GM18517 (cell line): ENCODE results near the gene LAMC3.

ENCODE experiments used
- ATAC-seq: cut with Tn5 transposase; IDR thresholded peaks from one replicate; pipeline ENCODE4 v1.9.1; 2021; ENCODE audit warnings: mild to moderate bottlenecking, moderate library complexity; ENCODE audit not compliant: unreplicated experiment

Gene LAMC3

DNA sequence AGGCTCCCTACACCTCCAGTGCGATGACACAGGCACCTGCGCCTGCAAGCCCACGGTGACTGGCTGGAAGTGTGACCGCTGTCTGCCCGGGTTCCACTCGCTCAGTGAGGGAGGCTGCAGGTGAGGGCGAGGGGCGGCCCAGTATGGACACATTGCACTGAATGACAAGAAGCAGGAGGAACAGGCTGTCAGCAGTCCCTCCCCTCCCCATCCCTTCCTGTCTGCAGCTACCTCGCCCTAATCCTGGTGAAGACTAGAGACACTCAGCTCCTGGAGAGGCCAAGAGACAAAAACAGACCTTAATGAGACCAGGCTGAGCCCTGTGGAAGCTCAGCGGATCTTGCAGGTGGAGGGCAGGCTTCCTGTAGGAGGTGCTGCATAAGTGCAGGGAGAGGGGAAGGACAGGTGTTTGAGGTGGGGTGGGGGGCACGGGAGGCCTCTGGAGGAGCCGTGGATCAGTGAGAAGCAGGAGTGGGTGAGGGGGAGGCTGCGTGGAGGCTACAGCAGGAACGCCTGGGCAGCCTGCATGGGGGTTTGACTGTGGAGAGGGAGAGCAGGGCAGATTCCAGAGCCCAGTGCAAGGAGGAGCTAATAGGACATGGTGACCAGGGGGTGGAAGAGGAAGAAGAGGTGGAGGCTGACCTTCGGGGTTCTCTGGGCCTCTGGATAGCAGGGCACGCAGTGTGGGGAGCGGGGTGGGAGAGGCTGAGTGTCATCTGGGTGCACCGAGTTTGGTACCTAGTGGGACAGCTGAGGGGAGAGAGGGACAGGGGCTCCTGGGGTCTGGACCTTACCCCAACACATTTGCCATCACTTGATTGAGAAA lies 30.4 kb downstream of the LAMC3 start:
- no peak for ATAC-seq

DNA sequence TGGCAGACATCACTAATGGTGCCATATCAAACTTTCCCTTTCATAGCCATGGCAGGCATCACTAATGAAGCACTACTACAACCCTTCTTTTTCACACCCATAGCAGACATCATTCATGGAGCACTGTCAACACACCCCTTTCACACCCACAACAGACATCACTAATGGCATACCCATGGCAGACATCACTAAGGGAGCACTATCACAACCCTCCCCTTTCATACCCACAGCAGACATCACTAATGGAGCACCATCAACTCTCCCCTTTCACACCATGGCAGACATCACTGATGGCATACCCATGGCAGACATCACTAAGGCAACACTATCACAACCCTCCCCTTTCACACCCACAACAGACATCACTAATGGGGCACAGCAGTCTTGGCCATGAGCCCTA lies 33.7 kb downstream of the LAMC3 start:
- ATAC-seq = no peak

DNA sequence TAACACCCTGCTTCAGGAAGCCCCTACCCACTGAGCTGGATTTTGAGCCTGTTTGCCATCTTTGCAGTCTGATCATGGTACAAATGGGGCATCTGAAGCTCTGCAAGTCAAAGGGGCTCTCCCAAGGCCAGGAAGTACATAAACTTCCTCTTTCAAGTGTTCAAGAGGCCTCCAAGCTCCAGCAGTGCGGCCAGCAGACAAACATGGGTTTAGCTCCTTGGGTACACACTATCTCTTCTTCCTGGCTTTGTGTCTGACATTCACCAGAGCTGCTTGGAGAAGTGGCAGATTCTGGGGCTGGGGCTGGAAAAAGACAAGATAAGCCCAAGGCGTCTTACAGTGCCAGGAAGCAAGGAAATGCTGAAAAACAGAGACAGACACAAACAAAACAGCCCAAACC lies 34.1 kb downstream of the LAMC3 start:
- ATAC-seq = no peak

DNA sequence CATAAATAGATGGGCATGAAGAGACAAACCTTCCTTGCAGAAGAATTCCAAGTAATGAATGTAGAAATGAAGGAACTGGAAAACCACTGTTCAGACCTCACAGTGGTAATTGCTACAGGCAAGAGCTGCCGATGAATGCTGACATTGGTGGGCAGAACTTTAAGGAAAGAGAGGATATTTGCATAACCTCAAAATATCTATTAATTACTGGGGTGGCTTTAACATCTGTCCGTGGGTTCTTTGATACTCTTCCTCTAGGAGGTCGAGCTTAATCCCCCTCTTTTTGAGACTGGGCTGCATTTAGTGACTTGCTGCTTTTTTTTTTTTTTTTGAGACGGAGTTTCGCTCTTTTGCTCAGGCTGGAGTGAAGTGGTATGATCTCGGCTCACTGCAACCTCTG lies 34.7 kb downstream of the LAMC3 start:
- ATAC-seq = no peak

DNA sequence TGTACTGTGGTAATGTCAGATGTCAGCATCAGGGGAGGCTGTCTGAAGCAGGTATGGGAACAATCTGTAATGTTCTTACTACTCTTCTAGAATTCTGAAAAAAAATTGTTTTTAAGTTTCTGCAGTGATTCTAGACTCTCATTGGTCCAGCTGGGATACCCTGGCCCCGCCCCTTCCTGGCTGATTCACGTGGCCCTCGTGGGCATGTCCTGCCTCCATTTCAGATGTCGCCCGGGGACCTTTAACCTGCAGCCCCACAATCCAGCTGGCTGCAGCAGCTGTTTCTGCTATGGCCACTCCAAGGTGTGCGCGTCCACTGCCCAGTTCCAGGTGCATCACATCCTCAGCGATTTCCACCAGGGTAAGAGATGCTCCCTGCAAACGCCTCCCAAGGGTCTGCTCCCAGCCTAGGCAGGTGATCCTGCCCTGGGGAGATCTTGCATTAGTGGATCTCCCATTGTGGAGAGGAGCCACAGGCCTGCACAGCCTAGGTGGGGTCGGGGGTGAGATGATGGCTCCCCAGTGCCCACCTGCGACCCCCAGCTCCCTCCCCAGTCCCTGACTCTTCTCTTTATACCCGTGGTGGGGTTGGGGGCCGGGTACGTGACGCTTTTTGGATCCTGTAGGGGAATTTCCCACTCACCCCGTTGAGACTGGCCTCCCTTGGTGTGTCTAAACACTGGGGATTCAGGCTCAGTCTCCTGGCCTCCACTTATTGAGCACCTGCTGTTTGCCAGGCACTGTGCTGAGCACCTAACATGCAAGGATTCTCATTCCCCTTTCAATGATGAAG lies 36.5 kb downstream of the LAMC3 start:
- ATAC-seq = no peak

DNA sequence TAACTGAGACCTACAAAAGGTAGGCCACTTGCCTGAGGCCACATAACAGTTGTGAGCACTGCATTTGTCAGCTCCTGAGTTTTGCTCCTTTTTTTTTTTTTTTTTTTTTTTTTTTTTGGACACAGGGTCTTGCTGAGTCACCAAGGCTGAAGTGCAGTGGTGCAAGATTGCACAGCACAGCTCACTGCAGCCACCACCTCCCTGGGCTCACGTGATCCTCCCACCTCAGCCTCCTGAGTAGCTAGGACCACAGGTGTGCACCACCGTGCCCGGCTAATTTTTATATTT lies 37.1 kb downstream of the LAMC3 start:
- no peak for ATAC-seq

DNA sequence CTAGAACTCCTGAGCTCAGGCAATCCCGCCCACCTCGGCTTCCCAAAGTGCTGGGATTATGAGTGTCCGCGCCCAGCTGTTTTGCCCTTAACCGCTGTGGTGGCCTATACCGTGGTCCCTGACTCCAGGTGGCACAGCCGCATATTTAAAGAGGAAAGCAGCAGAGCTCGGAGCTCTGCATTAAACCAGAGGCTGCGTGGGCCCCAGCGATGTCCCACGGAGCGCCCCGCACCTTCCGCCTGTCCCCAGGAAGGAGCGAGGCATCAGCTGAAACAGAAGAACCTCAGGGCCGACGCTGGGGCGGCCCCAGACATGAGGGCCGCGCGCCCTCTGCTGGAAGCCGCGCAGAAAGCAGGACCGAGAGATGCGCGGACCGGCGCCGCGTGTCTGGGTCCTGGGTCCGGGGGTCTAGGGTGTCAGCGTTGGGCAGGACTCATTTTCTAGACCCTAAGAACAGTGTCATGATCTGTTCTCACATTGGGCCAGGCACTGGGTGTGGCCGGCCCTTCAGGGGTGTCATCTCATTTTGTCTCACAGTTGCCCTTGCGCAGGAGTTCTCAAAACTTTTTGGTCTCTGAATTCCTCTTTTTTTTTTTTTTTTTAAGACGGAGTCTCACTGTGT lies 37.7 kb downstream of the LAMC3 start:
- no peak for ATAC-seq

DNA sequence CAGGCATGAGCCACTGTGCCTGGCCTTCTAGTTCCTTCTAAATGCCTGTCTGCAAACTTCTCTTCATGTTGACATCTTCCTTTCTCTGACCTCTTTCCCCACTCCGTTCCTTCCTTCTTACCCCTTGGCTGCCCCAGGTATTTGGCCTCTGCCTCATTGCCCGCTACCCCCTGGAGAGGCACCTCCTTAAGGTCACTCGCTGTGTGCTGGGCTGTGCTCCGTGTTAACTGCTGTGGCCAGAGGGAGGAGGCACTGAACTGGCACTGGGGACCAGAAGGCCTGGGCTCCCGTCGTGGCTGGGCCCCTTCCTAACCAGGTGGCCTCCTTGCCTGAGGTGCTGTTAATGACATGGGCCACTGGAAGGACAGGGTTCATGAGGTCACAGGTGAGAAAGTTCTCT lies 39.4 kb downstream of the LAMC3 start:
- no peak for ATAC-seq

DNA sequence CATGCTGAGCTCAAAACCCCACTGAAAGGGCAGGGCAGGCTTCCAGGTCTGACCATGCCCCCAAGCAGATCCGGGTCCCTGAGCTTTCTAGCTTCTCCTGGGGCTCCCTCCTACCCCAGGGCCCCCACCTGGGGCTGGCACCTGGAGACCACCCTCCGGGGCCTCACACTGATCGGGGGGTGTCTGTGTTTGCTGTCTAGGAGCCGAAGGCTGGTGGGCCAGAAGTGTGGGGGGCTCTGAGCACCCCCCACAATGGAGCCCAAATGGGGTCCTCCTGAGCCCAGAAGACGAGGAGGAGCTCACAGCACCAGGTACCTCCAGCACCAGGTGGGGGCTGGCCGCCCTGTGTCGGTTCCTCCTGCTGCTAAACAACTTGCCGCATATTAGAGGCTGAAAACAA lies 39.8 kb downstream of the LAMC3 start:
- ATAC-seq = no peak

DNA sequence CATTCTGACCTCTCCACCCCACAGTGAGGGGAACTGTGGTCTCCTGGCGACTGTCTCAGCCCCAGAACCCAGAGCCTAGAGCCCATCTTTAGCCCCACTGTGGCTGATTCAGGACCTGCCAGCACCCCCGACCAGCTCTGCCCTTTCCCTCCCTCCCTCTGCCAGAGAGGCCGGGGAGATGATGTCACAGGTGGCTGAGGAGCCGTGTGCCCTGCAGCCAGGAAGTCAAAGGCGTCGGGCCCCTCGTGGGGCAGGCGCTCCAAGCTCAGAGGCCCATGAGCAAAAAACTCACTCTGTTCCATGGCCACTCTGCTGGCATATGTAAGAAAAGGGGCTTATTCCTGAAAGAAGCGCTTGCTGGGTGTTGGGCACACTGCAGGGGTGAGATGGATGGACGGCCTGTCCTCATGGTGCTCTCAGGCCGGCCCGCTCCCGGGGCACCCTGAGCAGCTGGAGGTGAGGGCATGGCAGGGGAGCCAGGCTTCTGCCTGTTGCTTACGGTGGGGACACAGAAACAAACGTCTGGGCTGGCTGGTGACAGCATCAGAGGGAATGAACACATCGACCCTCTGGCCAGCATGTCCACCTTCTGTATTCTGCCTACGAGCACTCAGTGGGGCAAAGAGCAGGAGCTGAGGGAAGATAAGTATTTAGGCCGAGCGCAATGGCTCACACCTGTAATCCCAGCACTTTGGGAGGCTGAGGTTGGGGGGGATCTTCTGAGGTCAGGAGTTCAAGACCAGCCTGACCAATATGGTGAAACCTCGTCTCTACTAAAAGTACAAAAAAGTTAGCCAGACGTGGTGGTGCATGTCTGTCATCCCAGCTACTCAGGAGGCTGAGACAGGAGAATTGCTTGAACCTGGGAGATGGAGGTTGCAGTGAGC lies 41.1 kb downstream of the LAMC3 start:
- no peak for ATAC-seq

DNA sequence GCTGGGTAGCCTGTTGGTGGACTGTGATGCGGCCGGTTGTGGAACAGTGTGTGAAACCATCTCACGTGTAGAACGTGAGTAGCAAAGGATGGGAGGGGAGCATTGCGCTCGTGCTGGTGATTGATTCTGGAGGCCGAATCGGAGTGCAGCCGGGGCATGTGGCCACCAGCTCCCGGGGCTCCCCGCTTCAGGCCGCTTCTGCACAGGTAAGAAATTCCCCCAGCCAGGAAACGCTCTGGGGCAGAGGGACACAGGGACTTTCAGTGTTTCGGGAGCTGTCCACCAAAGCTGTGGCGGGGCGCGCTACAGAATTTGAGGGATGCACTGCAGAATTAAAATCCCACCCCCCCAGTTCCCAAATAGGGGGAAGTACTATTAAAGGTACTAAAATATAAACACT lies 41.9 kb downstream of the LAMC3 start:
- no peak for ATAC-seq

DNA sequence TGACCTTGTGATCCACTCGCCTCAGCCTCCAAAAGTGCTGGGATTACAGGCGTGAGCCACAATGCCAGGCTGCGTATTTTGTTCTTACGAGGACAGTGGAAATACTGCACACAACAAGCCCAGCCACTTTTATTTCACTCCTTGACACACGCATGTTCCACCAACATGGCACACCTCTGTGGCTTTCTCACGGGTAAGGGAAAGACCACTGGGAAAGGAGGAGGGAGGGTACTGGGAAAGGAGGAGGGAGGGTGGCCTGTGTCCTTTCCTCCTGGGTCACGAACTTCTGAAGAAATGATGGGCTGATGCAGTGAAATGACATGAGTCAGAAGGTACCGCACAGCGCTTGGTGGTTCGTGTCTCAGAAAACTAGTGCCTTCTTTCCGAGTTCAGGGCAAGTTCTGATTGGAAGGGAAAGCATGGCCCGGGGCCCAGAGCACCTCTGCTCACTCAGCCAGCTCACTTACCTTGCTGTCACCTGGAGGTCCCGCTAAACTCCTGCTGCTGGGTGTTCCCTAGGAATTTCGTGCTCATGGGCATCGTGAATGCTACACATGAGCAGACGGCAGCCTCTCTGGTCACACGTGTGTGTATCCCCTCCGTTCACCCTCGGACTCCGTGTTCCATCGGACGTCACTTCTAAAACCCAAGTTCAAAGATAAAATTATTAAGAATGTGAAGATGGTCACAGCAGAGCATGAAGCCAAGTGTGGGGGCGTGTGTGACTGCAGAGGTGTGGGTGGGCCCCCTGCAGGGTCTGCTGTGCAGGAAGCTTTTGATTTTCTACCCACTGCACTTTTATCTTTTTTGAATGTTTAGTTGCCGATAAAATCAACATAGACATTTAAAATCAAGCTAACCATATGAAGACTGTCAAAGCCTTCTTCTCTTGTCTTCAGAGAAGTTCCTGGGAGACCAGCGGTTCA lies 42.9 kb downstream of the LAMC3 start:
- ATAC-seq = no peak

DNA sequence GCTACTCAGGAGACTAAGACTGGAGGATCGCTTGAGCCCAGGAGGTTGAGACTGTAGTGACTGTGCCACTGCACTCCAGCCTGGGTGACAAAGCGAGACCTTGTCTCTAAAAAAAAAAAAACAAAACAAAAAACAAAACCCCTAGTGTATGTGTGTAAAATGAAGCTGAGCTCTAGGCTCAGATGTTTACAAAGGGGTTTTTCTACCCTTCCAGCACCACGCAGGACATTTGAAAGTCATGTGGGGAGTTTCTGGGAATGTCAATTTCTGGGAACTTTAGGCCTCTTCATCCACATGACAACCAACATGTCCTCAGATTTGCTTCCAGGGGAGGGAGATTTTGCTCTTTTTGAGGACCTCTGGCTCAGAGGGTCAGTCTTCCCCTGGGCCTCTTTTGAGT lies 44.9 kb downstream of the LAMC3 start:
- ATAC-seq = no peak

DNA sequence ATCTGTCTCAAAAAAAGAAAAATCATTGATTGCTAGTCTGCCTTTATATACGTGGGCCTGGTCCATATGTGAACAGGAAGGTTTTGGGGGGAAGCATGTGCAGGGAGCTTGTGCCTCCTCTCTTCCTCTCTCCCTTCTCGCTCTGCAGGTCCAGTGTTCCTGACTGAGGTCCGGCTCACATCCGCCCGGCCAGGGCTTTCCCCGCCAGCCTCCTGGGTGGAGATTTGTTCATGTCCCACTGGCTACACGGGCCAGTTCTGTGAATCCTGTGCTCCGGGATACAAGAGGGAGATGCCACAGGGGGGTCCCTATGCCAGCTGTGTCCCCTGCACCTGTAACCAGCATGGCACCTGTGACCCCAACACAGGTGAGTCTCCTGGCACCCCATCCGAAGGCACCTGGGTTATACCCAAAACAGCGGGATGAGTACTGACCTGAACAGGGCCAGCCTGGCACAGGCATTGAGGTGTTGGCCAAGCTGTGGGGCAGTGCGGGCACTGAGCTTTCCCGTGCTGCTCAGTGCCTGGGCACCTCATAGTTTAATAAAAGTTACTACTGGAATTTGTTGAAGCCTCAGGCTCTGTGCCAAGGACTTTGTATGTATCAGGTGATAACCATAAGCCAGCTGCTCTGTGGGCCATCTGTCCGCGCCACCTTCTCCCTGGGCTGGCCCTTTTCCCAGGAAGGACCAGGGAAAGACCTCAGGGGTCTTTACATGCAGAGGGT lies 48.0 kb downstream of the LAMC3 start:
- ATAC-seq = no peak

DNA sequence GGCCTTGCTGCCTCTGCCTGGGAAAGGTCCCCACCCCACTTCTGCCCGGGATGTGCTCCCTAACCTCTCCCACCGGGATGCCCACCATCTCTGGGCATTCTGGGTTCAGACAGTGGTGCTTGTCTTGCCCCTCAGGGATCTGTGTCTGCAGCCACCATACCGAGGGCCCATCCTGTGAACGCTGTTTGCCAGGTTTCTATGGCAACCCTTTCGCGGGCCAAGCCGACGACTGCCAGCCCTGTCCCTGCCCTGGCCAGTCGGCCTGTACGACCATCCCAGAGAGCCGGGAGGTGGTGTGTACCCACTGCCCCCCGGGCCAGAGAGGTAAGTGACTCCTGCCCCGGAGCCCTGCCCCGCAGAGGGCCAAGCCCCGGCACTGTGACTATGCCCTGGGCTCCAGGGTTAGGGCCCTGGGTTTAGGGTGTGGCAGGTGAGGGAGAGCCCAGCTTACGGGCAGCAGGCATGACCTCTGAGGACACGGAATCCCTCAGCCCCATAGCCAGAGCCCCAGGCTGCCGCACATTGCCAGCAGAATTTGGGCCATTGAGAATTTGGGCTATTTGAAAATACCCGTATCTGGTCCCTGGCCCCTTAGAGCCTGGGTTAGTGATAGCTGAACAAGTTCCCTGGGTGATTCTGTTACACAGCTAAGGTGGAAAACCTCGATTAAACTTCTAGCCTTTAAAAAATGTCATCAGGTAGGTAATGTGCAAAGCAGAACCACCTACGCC lies 52.1 kb downstream of the LAMC3 start:
- ATAC-seq = no peak

DNA sequence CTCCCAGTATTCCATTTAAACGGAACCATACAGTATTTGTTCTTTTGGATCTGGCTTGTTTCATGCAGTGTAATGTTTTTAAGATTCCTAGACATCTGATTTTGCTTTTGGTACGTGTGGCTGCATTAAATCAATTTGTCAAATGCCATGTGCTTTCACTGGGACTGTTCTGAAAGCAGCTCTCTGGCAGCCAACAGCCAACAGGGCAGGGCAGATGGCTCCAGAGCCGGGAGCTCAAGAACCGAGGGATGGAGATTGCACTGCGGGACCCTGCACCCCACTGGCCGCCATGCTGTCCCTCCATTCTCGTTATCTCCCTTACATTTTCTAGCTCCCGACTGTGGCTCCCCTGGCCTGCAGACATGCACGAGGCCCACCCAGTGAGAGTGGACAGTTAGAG lies 54.0 kb downstream of the LAMC3 start:
- no peak for ATAC-seq

DNA sequence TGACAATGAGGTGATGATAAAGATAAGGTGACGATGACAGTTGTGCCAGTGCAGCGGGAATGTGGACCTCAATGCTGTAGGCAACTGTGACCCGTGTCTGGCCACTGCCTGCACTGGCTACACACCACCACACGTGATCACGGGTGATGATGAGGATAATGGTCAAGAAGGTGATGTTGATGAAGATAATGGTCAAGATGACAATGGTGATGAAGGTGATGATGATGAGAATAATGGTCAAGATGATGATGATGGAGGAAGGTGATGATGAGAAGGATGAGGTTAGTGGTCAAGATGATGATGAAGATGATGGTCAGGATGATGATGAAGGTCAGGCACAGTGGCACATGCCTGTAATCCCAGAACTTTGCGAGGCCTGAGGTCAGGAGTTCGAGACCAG lies 56.6 kb downstream of the LAMC3 start:
- no peak for ATAC-seq

DNA sequence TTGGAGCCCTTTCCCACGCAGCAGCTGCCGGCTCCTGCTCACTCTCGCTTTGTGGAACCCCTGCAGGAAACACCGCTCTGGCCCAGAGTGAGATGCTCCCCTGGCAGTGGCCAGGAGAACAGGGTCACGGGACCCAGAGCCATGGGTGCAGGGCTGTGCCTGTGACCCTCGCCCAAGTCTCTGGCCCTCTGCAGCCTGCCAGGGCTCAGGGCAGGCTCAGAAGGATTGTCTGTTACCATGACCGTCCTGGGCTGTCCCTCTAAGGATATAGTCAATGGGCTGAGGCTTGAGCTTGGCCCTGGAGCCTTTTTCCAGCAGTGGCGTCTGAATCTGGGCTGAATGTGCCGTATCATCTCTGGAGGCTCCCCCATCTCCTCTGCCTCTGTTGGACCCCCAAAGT lies 58.7 kb downstream of the LAMC3 start:
- ATAC-seq = no peak
